Measurements from ENCODE around the gene BRMS1L. TPM values are rescaled to one million over a fixed set of nuclear protein-coding genes. Genes with fewer than 3 reads are reported as not detected.
A peak's percentile ranks its signal among the peaks of the same experiment; 100 is the strongest.

Gene BRMS1L
- total and polyA plus RNA-seq, 2 of the 13 experiments (the other 11 are each of a cell fraction or from before 2014, with no cell fraction given): 21.1 to 23.8 TPM

DNA sequence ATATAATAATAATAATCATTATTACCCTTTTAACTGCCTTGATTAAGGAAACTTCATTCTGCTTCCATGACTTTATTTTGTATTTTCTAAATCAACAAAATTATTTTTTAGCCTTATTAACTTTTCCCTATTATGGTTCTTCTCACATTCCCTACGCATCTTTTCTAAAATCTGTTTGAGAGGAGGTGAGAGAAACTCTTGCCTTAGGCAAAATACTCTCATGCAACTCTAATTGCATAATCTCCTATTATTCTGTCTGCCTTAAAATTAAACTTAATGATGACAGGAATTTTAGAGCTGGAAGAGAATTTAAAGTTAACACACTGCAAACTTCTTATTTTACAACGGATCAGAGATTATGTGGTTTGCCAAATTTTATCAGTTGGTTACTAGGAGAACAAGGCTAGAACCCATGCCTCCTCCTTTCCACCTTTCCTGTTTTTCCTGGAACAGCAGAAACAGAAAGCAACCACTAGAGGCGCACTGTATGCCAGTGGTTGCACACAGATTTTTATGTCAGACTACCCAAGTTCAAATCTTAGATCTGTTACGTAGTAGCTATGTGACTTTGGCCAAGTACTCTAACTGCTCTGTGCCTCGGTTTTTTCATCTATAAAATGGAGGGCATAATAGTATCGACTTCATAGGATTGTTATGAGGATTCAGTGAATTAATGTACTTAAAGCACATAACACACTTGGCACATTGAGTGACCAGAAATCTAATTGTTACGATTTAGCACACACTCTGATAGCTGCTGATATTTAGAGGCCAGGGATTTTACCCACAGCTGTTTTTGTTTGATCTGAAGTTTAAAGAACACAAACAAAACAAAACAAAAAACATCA lies 4.3 kb upstream of the BRMS1L start (continued):
- TF ChIP-seq, protein P1, sequence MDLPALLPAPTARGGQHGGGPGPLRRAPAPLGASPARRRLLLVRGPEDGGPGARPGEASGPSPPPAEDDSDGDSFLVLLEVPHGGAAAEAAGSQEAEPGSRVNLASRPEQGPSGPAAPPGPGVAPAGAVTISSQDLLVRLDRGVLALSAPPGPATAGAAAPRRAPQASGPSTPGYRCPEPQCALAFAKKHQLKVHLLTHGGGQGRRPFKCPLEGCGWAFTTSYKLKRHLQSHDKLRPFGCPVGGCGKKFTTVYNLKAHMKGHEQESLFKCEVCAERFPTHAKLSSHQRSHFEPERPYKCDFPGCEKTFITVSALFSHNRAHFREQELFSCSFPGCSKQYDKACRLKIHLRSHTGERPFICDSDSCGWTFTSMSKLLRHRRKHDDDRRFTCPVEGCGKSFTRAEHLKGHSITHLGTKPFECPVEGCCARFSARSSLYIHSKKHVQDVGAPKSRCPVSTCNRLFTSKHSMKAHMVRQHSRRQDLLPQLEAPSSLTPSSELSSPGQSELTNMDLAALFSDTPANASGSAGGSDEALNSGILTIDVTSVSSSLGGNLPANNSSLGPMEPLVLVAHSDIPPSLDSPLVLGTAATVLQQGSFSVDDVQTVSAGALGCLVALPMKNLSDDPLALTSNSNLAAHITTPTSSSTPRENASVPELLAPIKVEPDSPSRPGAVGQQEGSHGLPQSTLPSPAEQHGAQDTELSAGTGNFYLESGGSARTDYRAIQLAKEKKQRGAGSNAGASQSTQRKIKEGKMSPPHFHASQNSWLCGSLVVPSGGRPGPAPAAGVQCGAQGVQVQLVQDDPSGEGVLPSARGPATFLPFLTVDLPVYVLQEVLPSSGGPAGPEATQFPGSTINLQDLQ (CRISPR knock-in tag; IDR thresholded peaks at IDR 0.05): no peak
- TF ChIP-seq ZMYM4 (CRISPR knock-in tag; IDR thresholded peaks at IDR 0.05) (peak; percentile 80), TARDBP (CRISPR knock-in tag; IDR thresholded peaks at IDR 0.05) (0 out of 2 replicates have a peak, but pooled peaks have one; percentile 37), KDM4B (CRISPR knock-in tag; IDR thresholded peaks at IDR 0.05) (no peak), ZFP62 (CRISPR knock-in tag; IDR thresholded peaks at IDR 0.05) (no peak), ZNF12 (CRISPR knock-in tag; IDR thresholded peaks at IDR 0.05) (no peak), PTBP1 (IDR thresholded peaks at IDR 0.05; ENCODE audit: low read depth, low read length, poor library complexity, severe bottlenecking) (no peak), ZBTB20 (CRISPR knock-in tag; IDR thresholded peaks at IDR 0.05; ENCODE audit: borderline replicate concordance, low read depth) (no peak; the same call in 1 of the 2 replicates), PHF5A (CRISPR knock-in tag; IDR thresholded peaks at IDR 0.05; ENCODE audit: low read depth, unreplicated experiment) (no peak), ZNF530 (CRISPR knock-in tag; IDR thresholded peaks at IDR 0.05; ENCODE audit: low read depth) (no peak), AKAP8 (CRISPR knock-in tag; IDR thresholded peaks at IDR 0.05) (no peak), KDM1A (CRISPR knock-in tag; IDR thresholded peaks at IDR 0.05) (peak; percentile 84; the same call in 1 of the 2 replicates), ZNF225 (CRISPR knock-in tag; IDR thresholded peaks at IDR 0.05) (no peak), PPARG (CRISPR knock-in tag; conservative IDR thresholded peaks at IDR 0.05) (no peak), ZFY (CRISPR knock-in tag; IDR thresholded peaks at IDR 0.05) (no peak), CREM (IDR thresholded peaks at IDR 0.05) (peak; percentile 46; the same call in 1 of the 2 replicates), CREM (CRISPR knock-in tag; IDR thresholded peaks at IDR 0.05) (no peak), ARID2 (CRISPR knock-in tag; IDR thresholded peaks at IDR 0.05; ENCODE audit: borderline replicate concordance) (no peak), BRCA1 (CRISPR knock-in tag; IDR thresholded peaks at IDR 0.05) (0 out of 2 replicates have a peak, but pooled peaks have one; percentile 55), ZNF546 (CRISPR knock-in tag; conservative IDR thresholded peaks at IDR 0.05) (no peak), MAFK (conservative IDR thresholded peaks at IDR 0.05 in 1 of 2, IDR thresholded peaks at IDR 0.05 in 1 of 2; ENCODE audit: low read length in 2 of 2) (peak in 1 of 2 experiments; percentile 40; a peak in 2 of 4 replicates)
- TF ChIP-seq, protein P2, sequence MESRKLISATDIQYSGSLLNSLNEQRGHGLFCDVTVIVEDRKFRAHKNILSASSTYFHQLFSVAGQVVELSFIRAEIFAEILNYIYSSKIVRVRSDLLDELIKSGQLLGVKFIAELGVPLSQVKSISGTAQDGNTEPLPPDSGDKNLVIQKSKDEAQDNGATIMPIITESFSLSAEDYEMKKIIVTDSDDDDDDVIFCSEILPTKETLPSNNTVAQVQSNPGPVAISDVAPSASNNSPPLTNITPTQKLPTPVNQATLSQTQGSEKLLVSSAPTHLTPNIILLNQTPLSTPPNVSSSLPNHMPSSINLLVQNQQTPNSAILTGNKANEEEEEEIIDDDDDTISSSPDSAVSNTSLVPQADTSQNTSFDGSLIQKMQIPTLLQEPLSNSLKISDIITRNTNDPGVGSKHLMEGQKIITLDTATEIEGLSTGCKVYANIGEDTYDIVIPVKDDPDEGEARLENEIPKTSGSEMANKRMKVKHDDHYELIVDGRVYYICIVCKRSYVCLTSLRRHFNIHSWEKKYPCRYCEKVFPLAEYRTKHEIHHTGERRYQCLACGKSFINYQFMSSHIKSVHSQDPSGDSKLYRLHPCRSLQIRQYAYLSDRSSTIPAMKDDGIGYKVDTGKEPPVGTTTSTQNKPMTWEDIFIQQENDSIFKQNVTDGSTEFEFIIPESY (CRISPR knock-in tag; IDR thresholded peaks at IDR 0.05): 0 out of 2 replicates have a peak, but pooled peaks have one; percentile 33
- TF ChIP-seq, protein P3, sequence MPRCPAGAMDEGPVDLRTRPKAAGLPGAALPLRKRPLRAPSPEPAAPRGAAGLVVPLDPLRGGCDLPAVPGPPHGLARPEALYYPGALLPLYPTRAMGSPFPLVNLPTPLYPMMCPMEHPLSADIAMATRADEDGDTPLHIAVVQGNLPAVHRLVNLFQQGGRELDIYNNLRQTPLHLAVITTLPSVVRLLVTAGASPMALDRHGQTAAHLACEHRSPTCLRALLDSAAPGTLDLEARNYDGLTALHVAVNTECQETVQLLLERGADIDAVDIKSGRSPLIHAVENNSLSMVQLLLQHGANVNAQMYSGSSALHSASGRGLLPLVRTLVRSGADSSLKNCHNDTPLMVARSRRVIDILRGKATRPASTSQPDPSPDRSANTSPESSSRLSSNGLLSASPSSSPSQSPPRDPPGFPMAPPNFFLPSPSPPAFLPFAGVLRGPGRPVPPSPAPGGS (CRISPR knock-in tag; IDR thresholded peaks at IDR 0.05): no peak
- TF ChIP-seq, protein P4, sequence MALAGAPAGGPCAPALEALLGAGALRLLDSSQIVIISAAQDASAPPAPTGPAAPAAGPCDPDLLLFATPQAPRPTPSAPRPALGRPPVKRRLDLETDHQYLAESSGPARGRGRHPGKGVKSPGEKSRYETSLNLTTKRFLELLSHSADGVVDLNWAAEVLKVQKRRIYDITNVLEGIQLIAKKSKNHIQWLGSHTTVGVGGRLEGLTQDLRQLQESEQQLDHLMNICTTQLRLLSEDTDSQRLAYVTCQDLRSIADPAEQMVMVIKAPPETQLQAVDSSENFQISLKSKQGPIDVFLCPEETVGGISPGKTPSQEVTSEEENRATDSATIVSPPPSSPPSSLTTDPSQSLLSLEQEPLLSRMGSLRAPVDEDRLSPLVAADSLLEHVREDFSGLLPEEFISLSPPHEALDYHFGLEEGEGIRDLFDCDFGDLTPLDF (CRISPR knock-in tag; IDR thresholded peaks at IDR 0.05): no peak

Data from HepG2 (cell line).